Measurements from ENCODE around the gene TUG1. TPM values are rescaled to one million over a fixed set of nuclear protein-coding genes. Genes with fewer than 3 reads are reported as not detected.

TUG1 gene
- total RNA-seq = 100 to 1,000 TPM in 1 of 6 donors, 10 to 100 TPM in 5; 51.8 to 135 (median 54.2) TPM

DNA sequence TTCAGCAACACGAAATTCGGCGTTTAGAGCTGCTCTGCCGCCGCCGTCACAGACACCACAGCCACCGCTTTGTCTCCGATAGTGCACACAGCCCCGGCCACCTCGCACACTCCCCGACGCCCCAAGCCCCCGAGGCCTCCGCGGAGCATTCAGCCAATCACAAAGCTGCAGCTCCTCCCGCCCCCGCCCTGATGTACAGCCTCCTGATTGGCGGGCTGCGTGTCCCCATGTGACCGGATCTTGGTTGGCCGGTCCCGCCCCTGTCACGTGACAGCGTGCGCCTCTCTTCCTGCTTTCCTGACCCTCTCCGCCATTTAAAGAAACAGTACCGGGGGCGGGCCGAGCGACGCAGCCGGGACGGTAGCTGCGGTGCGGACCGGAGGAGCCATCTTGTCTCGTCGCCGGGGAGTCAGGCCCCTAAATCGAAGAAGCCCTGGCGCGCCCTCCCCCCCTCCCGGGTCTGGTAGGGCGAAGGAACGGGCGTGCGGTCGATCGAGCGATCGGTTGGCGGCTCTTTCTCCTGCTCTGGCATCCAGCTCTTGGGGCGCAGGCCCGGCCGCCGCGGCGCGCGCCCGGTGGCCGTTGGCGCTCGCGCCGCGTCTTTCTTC lies at the start of gene TUG1:
Gene TUG1, plus strand, starts transcription at position 342 of the 608 bp plus-strand sequence.
- peaks cover 0 to 25% (median 12%) of the 10 kb centered on the region in 4 donors for H3K9me3 ChIP-seq
- TF ChIP-seq POLR2AphosphoS5 (IDR thresholded peaks at IDR 0.05) = peak; percentile 93 to 99
- peak in 1 of 4 donors; percentile 53 for TF ChIP-seq EP300 (IDR thresholded peaks at IDR 0.05)
- TF ChIP-seq POLR2A (IDR thresholded peaks at IDR 0.05) = peak in 3 of 4 donors; percentile 63 to 88 (median 75)
- TF ChIP-seq, protein P1, sequence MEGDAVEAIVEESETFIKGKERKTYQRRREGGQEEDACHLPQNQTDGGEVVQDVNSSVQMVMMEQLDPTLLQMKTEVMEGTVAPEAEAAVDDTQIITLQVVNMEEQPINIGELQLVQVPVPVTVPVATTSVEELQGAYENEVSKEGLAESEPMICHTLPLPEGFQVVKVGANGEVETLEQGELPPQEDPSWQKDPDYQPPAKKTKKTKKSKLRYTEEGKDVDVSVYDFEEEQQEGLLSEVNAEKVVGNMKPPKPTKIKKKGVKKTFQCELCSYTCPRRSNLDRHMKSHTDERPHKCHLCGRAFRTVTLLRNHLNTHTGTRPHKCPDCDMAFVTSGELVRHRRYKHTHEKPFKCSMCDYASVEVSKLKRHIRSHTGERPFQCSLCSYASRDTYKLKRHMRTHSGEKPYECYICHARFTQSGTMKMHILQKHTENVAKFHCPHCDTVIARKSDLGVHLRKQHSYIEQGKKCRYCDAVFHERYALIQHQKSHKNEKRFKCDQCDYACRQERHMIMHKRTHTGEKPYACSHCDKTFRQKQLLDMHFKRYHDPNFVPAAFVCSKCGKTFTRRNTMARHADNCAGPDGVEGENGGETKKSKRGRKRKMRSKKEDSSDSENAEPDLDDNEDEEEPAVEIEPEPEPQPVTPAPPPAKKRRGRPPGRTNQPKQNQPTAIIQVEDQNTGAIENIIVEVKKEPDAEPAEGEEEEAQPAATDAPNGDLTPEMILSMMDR (IDR thresholded peaks at IDR 0.05) = peak in 2 of 6 experiments; percentile 11 to 24
- peak; percentile 98 to 99 for ATAC-seq (ENCODE audit: low FRiP score in 2 of 2)
- 1% methylated on average over 33 of the region's 67 CpGs; no CpG with 5 or more reads in 1 of the 2 donors for WGBS, 2 donors
- H3K36me3 ChIP-seq = peaks cover 0 to 28% (median 17%) of the 10 kb centered on the region in 4 donors
- peak within 1 kb of the TSS; percentile 95 to 99 (median 97) for H3K27ac ChIP-seq
- peak; percentile 97 to 99 for DNase-seq
- H3K4me3 ChIP-seq = peak within 1 kb of the TSS; percentile 70 to 90 (median 80)
- peaks cover 15 to 46% (median 28%) of the 10 kb centered on the region in 4 donors for H3K4me1 ChIP-seq
- H3K27me3 ChIP-seq = no peaks in the 10 kb centered on the region

- TF ChIP-seq EP300 (IDR thresholded peaks at IDR 0.05) = no peak
- TF ChIP-seq POLR2AphosphoS5 (IDR thresholded peaks at IDR 0.05) = no peak
- TF ChIP-seq, protein P1 (IDR thresholded peaks at IDR 0.05) = no peak
- no peaks in the 10 kb centered on the region for H3K36me3 ChIP-seq
- no peak overlapping the region for H3K4me3 ChIP-seq
- H3K27me3 ChIP-seq = no peaks in the 10 kb centered on the region
- WGBS, 2 donors = 81 to 85% methylated on average over 7 of the region's 7 CpGs
- no peak overlapping the region for H3K27ac ChIP-seq
- peaks cover 7 to 10% (median 9%) of the 10 kb centered on the region in 4 donors for H3K9me3 ChIP-seq
- peaks cover 11 to 22% (median 15%) of the 10 kb centered on the region in 4 donors for H3K4me1 ChIP-seq
- ATAC-seq (ENCODE audit: low FRiP score in 2 of 2) = no peak
- DNase-seq = no peak
Observed at GRCh38 chr22:30919973-30920372, 49.1 kb upstream of the TUG1 start.

GRCh38 chr22:30920407-30920806 lies 48.7 kb upstream of the TUG1 start:
- H3K36me3 ChIP-seq = peaks cover 0 to 4% (median under 1%) of the 10 kb centered on the region in 4 donors
- H3K9me3 ChIP-seq = peaks cover 6 to 7% (median 6%) of the 10 kb centered on the region in 4 donors
- no peak overlapping the region for H3K27ac ChIP-seq
- ATAC-seq (ENCODE audit: low FRiP score in 2 of 2) = peak; percentile 70 to 86
- WGBS, 2 donors = 2 to 4% methylated on average over 9 of the region's 9 CpGs
- peaks cover 11 to 22% (median 15%) of the 10 kb centered on the region in 4 donors for H3K4me1 ChIP-seq
- peak overlapping the region in 2 of 4 donors; percentile 7 to 44 for H3K4me3 ChIP-seq
- peak; percentile 78 to 87 for DNase-seq
- H3K27me3 ChIP-seq = no peaks in the 10 kb centered on the region
- TF ChIP-seq, protein P1 (IDR thresholded peaks at IDR 0.05) = peak; percentile 62 to 90 (median 77)
- no peak for TF ChIP-seq POLR2AphosphoS5 (IDR thresholded peaks at IDR 0.05)

GRCh38 chr22:30921108-30921507 lies 48.0 kb upstream of the TUG1 start:
- Histone ChIP-seq H3K4me1 (peaks cover 11 to 22% (median 15%) of the 10 kb centered on the region in 4 donors), H3K9me3 (peaks cover 0 to under 1% (median under 1%) of the 10 kb centered on the region in 4 donors), H3K36me3 (peaks cover 0 to 11% (median 6%) of the 10 kb centered on the region in 4 donors), H3K27me3 (no peaks in the 10 kb centered on the region), H3K4me3 (peak overlapping the region in 3 of 4 donors; percentile 36 to 52 (median 44)), H3K27ac (peak overlapping the region in 1 of 4 donors; percentile 70)
- ATAC-seq (ENCODE audit: low FRiP score in 2 of 2) (no peak), DNase-seq (no peak)
- 51 to 61% methylated on average over 6 of the region's 6 CpGs for WGBS, 2 donors
- TF ChIP-seq, protein P1 (IDR thresholded peaks at IDR 0.05) = no peak
